ENCODE data around the gene ARG2. TPM values are rescaled to one million over a fixed set of nuclear protein-coding genes. Genes with fewer than 3 reads are reported as not detected.
"Not testable (repeated sequence)": the region's sequence is repeated elsewhere in the genome, so short reads cannot be mapped to it uniquely, and the experiment has no call there.

Gene ARG2
- total RNA-seq, 2 donors from 2014 or later = 31.9 to 565 TPM

GRCh38 chr14:67595392-67595791 lies 24.3 kb upstream of the ARG2 start:
- 95% methylated on average over 2 of the region's 2 CpGs for whole genome bisulfite sequencing
- intact Hi-C loops (cut with DNase I) = no loop called here

GRCh38 chr14:67599698-67600561 lies 19.8 kb upstream of the ARG2 start, which contains the start of gene PIGH:
TSS of gene PIGH (minus strand) at chr14:67600268. CDS start at chr14:67600203, 65 bp downstream.
- no peaks in the 10 kb centered on the region for H3K9me3 ChIP-seq
- intact Hi-C loops (cut with DNase I) = no loop called here
- peak; percentile 82 for DNase-seq (ENCODE audit: low spot score)
- no peaks in the 10 kb centered on the region for H3K4me1 ChIP-seq (replicated peaks)
- peak within 1 kb of the TSS; percentile 81 to 93 for H3K4me3 ChIP-seq
- 4% methylated on average over 62 of the region's 77 CpGs for WGBS
- H3K27me3 ChIP-seq (replicated peaks; ENCODE audit: insufficient read depth) = no peaks in the 10 kb centered on the region
- H3K36me3 ChIP-seq = no peaks in the 10 kb centered on the region
- TF ChIP-seq POLR2A (IDR thresholded peaks at IDR 0.05) = peak; percentile 90
- TF ChIP-seq CTCF (IDR thresholded peaks at IDR 0.05) = peak; percentile 16 to 71 (median 50)
- peak; percentile 82 for TF ChIP-seq POLR2AphosphoS5 (IDR thresholded peaks at IDR 0.05)
- H3K27ac ChIP-seq = peak within 1 kb of the TSS; percentile 86 to 93

More at GRCh38 chr14:67595392-67595791, 24.3 kb upstream of the ARG2 start:
- no peak for DNase-seq (ENCODE audit: low spot score)
- H3K4me1 ChIP-seq (replicated peaks) = no peaks in the 10 kb centered on the region
- H3K9me3 ChIP-seq = no peaks in the 10 kb centered on the region
- H3K36me3 ChIP-seq = no peaks in the 10 kb centered on the region
- H3K27ac ChIP-seq = no peak overlapping the region
- TF ChIP-seq POLR2AphosphoS5 (IDR thresholded peaks at IDR 0.05) = no peak
- no peak for TF ChIP-seq POLR2A (IDR thresholded peaks at IDR 0.05)
- no peak for TF ChIP-seq CTCF (IDR thresholded peaks at IDR 0.05)
- H3K27me3 ChIP-seq (replicated peaks; ENCODE audit: insufficient read depth) = no peaks in the 10 kb centered on the region
- H3K4me3 ChIP-seq = no peak overlapping the region

- H3K27me3 ChIP-seq (replicated peaks; ENCODE audit: insufficient read depth); H3K4me1 ChIP-seq (replicated peaks); H3K9me3 ChIP-seq; H3K36me3 ChIP-seq; DNase-seq (ENCODE audit: low spot score); intact Hi-C loops (cut with DNase I): not testable (repeated sequence)
- 85% methylated on average over 21 of the region's 21 CpGs for WGBS
- Histone ChIP-seq H3K27ac (peak overlapping the region; percentile 86 to 93), H3K4me3 (peak overlapping the region; percentile 81 to 93)
Observed at GRCh38 chr14:67600562-67600974, 19.2 kb upstream of the ARG2 start.

GRCh38 chr14:67602076-67602475 lies 17.6 kb upstream of the ARG2 start:
- Histone ChIP-seq H3K36me3 (no peaks in the 10 kb centered on the region), H3K27ac (no peak overlapping the region), H3K9me3 (no peaks in the 10 kb centered on the region), H3K4me1 (replicated peaks) (no peaks in the 10 kb centered on the region), H3K27me3 (replicated peaks; ENCODE audit: insufficient read depth) (no peaks in the 10 kb centered on the region), H3K4me3 (no peak overlapping the region)
- intact Hi-C loops (cut with DNase I) = no loop called here
- no peak for TF ChIP-seq CTCF (IDR thresholded peaks at IDR 0.05)
- TF ChIP-seq POLR2AphosphoS5 (IDR thresholded peaks at IDR 0.05) = no peak
- TF ChIP-seq POLR2A (IDR thresholded peaks at IDR 0.05) = no peak
- DNase-seq (ENCODE audit: low spot score) = no peak
- WGBS = 64% methylated on average over 7 of the region's 7 CpGs

GRCh38 chr14:67602995-67603545 lies 16.6 kb upstream of the ARG2 start:
- no peaks in the 10 kb centered on the region for H3K9me3 ChIP-seq
- DNase-seq (ENCODE audit: low spot score) = no peak
- H3K4me3 ChIP-seq = no peak overlapping the region
- TF ChIP-seq CTCF (IDR thresholded peaks at IDR 0.05) = no peak
- no peak for TF ChIP-seq POLR2AphosphoS5 (IDR thresholded peaks at IDR 0.05)
- no peak for TF ChIP-seq POLR2A (IDR thresholded peaks at IDR 0.05)
- intact Hi-C loops (cut with DNase I) = no loop called here
- no peak overlapping the region for H3K27ac ChIP-seq
- no peaks in the 10 kb centered on the region for H3K4me1 ChIP-seq (replicated peaks)
- WGBS = 74% methylated on average over 5 of the region's 5 CpGs
- no peaks in the 10 kb centered on the region for H3K27me3 ChIP-seq (replicated peaks; ENCODE audit: insufficient read depth)
- H3K36me3 ChIP-seq = no peaks in the 10 kb centered on the region
